Calu3 (cell line): Measurements from ENCODE around the gene FREM1. TPM values are rescaled to one million over a fixed set of nuclear protein-coding genes. Genes with fewer than 3 reads are reported as not detected.

Source experiments
- BruUV-seq: library from RNA; stranded (reverse); fragments of 400-500 nt; replicated peaks from 2 replicates; lab custom pipeline; 2021; lab: Mats Ljungman, UMichigan
- CTCF ChIA-PET: fragments of 300-600 bp; sonication (Branson Sonifier 250); formaldehyde crosslinking; loops from one replicate; lab custom pipeline; 2022; ENCODE audit warnings: antibody characterized with exemption; lab: Charles Lee
- DNase-seq: peaks from one replicate; pipeline ENCODE4 v3.0.0; 2022
- H3K27ac Mint-ChIP-seq: one replicate; pipeline ENCODE4 v1.8.0; 2022; ENCODE audit warnings: mixed read lengths; ENCODE audit not compliant: unreplicated experiment
- H3K27me3 Mint-ChIP-seq: one replicate; pipeline ENCODE4 v1.8.0; 2022; ENCODE audit warnings: mixed read lengths; ENCODE audit not compliant: unreplicated experiment
- H3K36me3 Mint-ChIP-seq: one replicate; pipeline ENCODE4 v1.8.0; 2022; ENCODE audit warnings: mild to moderate bottlenecking, moderate library complexity, mixed read lengths; ENCODE audit not compliant: insufficient read depth, unreplicated experiment
- H3K4me1 Mint-ChIP-seq: one replicate; pipeline ENCODE4 v1.8.0; 2022; ENCODE audit warnings: mild to moderate bottlenecking, low read depth, mixed read lengths; ENCODE audit not compliant: unreplicated experiment
- H3K4me3 Mint-ChIP-seq: one replicate; pipeline ENCODE4 v1.8.0; 2022; ENCODE audit warnings: mild to moderate bottlenecking, low read depth, moderate library complexity, mixed read lengths; ENCODE audit not compliant: unreplicated experiment
- H3K9me3 Mint-ChIP-seq: one replicate; pipeline ENCODE4 v1.8.0; 2022; ENCODE audit warnings: low read depth, mixed read lengths; ENCODE audit not compliant: unreplicated experiment
- intact Hi-C: fragments of 100-400 bp; cut with micrococcal nuclease; formaldehyde crosslinking; loops from one replicate; pipeline ENCODE4 v1.10.0; 2022; ENCODE audit not compliant: unreplicated experiment
- total RNA-seq: library from RNA; stranded (reverse); gene quantifications from 2 replicates; pipeline ENCODE4 v1.2.3, GENCODE V29; 2022
- TF ChIP-seq, protein P1 (sequence below): fragments of 200-600 bp; IDR thresholded peaks from one replicate; pipeline ENCODE4 v1.8.0; 2022; ENCODE audit warnings: antibody characterized with exemption; ENCODE audit not compliant: unreplicated experiment

The FREM1 gene
- total RNA-seq, 1 experiment from 2014 or later, result not detected

DNA sequence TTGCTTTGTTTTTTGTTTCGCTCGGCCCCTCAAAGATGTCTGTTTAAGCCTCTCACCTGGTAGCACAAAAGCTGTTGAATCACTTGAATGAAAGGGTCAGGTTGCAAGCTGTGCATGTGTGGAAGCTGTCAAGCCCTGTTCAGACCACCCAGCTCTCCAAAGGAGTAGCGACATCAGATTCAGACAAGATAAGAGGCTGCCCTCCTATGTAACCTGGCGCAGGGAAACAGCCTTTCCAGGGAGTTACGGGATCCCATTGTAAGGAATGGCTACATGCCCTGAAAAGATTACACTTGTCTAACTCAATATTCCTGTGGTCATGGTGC is 2.9 kb downstream of the FREM1 start:
- Mint-ChIP-seq H3K4me3 (no peak overlapping the region), H3K36me3 (no peaks in the 10 kb centered on the region), H3K4me1 (no peaks in the 10 kb centered on the region), H3K9me3 (no peaks in the 10 kb centered on the region), H3K27ac (no peak overlapping the region), H3K27me3 (no peaks in the 10 kb centered on the region)
- no peak for DNase-seq
- CTCF ChIA-PET, result interaction anchor here (1.5 kb wide), 1 partner anchor 12 kb away, joined by 3 read pairs; no protein-coding TSS in a partner anchor
- BruUV-seq, result no TSS peak
- intact Hi-C loops, result no loop called here
- TF ChIP-seq, protein P1, sequence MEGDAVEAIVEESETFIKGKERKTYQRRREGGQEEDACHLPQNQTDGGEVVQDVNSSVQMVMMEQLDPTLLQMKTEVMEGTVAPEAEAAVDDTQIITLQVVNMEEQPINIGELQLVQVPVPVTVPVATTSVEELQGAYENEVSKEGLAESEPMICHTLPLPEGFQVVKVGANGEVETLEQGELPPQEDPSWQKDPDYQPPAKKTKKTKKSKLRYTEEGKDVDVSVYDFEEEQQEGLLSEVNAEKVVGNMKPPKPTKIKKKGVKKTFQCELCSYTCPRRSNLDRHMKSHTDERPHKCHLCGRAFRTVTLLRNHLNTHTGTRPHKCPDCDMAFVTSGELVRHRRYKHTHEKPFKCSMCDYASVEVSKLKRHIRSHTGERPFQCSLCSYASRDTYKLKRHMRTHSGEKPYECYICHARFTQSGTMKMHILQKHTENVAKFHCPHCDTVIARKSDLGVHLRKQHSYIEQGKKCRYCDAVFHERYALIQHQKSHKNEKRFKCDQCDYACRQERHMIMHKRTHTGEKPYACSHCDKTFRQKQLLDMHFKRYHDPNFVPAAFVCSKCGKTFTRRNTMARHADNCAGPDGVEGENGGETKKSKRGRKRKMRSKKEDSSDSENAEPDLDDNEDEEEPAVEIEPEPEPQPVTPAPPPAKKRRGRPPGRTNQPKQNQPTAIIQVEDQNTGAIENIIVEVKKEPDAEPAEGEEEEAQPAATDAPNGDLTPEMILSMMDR, result no peak

DNA sequence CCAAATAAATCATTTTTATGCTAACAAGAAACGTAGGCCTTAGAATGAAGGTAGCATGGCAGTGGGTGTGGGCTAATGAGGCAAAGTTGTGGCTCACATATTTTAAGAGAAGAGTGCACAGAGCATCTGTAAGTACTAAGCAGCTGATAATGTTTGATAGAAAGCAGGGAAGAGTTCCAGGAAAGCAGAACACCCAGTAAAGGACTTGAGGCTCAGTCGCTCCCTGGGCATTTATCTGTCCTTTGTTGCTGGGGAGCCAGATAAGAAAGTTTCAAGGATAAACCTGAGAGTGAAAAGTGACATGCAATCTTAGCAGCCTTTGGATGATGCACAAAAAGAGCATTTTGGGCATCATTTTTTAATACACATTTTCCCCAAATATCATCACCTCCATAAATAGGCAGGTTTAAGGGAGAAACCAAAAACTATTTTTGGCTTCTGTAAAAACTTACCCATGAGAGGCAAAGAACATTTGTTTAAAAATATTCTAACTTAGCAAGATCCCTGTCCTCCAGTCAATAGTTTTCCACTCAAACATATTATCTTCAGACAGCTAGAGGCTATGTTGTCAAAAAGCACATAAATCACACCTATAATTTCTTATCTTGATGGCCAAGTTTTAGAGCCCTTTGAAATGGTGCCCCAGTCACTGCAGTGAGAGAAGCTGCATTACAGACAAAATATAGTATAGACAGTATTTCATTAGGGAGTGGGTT is 3.4 kb downstream of the FREM1 start:
- H3K9me3 Mint-ChIP-seq, result no peaks in the 10 kb centered on the region
- H3K27me3 Mint-ChIP-seq, result no peaks in the 10 kb centered on the region
- DNase-seq, result no peak
- intact Hi-C loops, result no loop called here
- TF ChIP-seq, protein P1, result no peak
- H3K27ac Mint-ChIP-seq, result no peak overlapping the region
- CTCF ChIA-PET, result no interaction called here
- no peaks in the 10 kb centered on the region for H3K36me3 Mint-ChIP-seq
- no peaks in the 10 kb centered on the region for H3K4me1 Mint-ChIP-seq
- no TSS peak for BruUV-seq
- H3K4me3 Mint-ChIP-seq, result no peak overlapping the region

DNA sequence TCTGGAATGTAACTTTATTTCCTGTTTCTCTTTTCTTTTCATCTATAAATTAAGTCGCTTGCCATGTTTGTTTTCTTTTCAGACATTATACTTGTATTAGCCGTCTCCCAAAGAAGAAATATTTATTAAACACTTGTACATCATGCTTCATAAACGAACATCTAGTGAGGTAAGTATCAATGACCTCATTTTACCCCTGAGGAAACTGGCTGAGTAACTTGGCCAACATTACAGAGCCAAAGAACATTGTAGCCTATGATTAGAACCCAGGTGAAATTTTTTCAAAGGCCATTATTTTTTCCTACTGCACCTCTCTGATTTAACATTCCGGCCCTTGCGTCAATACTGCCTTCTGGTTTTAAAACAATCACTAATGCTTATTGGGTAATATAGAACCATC is 4.2 kb downstream of the FREM1 start:
- Mint-ChIP-seq H3K36me3 (no peaks in the 10 kb centered on the region), H3K9me3 (no peaks in the 10 kb centered on the region), H3K4me1 (no peaks in the 10 kb centered on the region), H3K4me3 (no peak overlapping the region), H3K27me3 (no peaks in the 10 kb centered on the region), H3K27ac (no peak overlapping the region)
- DNase-seq, result no peak
- no TSS peak for BruUV-seq
- CTCF ChIA-PET, result no interaction called here
- intact Hi-C loops, result no loop called here
- TF ChIP-seq, protein P1, result no peak

DNA sequence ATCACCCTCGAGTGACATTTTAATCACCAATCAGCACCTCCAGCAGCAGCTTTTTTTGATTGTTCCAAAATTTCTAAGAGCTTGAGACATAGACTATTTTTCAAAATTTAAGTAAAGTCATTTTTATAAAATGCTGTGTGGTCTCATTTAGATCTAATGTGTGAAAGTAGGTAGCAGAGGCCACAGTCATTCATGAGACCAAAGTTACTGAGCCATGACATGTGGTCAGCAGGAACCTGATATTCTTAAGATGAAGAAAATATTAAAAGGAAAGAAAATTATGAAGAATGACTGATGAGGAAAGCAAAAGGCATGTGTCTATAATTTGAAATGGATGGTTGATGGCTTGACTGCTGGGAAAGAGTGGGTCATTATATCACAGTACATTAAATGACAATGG is 7.2 kb downstream of the FREM1 start:
- Mint-ChIP-seq H3K36me3 (no peaks in the 10 kb centered on the region), H3K27ac (no peak overlapping the region), H3K27me3 (no peaks in the 10 kb centered on the region), H3K4me3 (no peak overlapping the region), H3K9me3 (no peaks in the 10 kb centered on the region), H3K4me1 (no peaks in the 10 kb centered on the region)
- intact Hi-C loops, result no loop called here
- CTCF ChIA-PET, result no interaction called here
- no TSS peak for BruUV-seq
- TF ChIP-seq, protein P1, result no peak
- DNase-seq, result no peak
